Naive thymus-derived CD4-positive, alpha-beta T cell (primary cell): Measurements from ENCODE around the gene MED22. TPM values are rescaled to one million over a fixed set of nuclear protein-coding genes. Genes with fewer than 3 reads are reported as not detected.
"Not testable (repeated sequence)": the region's sequence is repeated elsewhere in the genome, so short reads cannot be mapped to it uniquely, and the experiment has no call there.

Experiments used
- ATAC-seq: fragments of 150-1000 bp; cut with Tn5 transposase; 2 replicates; pipeline ENCODE4 v1.10.0; 2021; ENCODE audit warnings: mild to moderate bottlenecking, moderate library complexity
- CTCF ChIA-PET: fragments of 350-600 bp; sonication (Branson Sonifier 250); formaldehyde crosslinking; loops from one replicate; lab custom pipeline; 2021; ENCODE audit warnings: antibody characterized with exemption; lab: Charles Lee
- POLR2A ChIA-PET: fragments of 350-600 bp; sonication (Branson Sonifier 250); formaldehyde crosslinking; loops from one replicate; lab custom pipeline; 2021; ENCODE audit warnings: antibody characterized with exemption, inconsistent platforms; lab: Charles Lee
- DNase-seq, 9 donors: peaks; one replicate each; pipeline versions ENCODE4 v3.0.0 to v3.0.0-alpha.2; 2020 to 2022; ENCODE audit warnings: mixed read lengths in 1 of 9
- H3K27ac ChIP-seq: one replicate; pipeline ENCODE4 v1.7.0; 2013; ENCODE audit warnings: mild to moderate bottlenecking, low read depth, low read length, moderate library complexity
- H3K27me3 ChIP-seq, 2 donors: one replicate each; pipeline ENCODE4 v1.7.0; 2013; ENCODE audit warnings: low read length in 2 of 2, mild to moderate bottlenecking in 2 of 2, moderate library complexity in 2 of 2; ENCODE audit not compliant: control insufficient read depth in 2 of 2, insufficient read depth in 2 of 2
- H3K36me3 ChIP-seq, 3 experiments: 1 replicate in 2 of 3; 2 replicates in 1 of 3; pipeline ENCODE4 v1.7.0; 2013; ENCODE audit warnings: low read length in 3 of 3, mild to moderate bottlenecking in 3 of 3, moderate library complexity in 1 of 3; ENCODE audit not compliant: insufficient read depth in 3 of 3, control insufficient read depth in 2 of 3
- H3K4me1 ChIP-seq, 2 donors: one replicate each; pipeline ENCODE4 v1.7.0; 2013; ENCODE audit warnings: low read length in 2 of 2, mild to moderate bottlenecking in 2 of 2, moderate library complexity in 1 of 2; ENCODE audit not compliant: control insufficient read depth in 2 of 2, insufficient read depth in 2 of 2
- H3K4me3 ChIP-seq: 2 replicates; pipeline ENCODE4 v1.7.0; 2013; ENCODE audit warnings: mild to moderate bottlenecking, low read length
- H3K9me3 ChIP-seq, 3 experiments: 1 replicate in 2 of 3; 2 replicates in 1 of 3; pipeline ENCODE4 v1.7.0; 2013; ENCODE audit warnings: low read length in 3 of 3; ENCODE audit not compliant: control insufficient read depth in 2 of 3
- H3K27ac Mint-ChIP-seq, 9 donors: one replicate each; pipeline ENCODE4 v1.8.0; 2020 to 2022; ENCODE audit warnings: mixed read lengths in 9 of 9, mild to moderate bottlenecking in 8 of 9, moderate library complexity in 5 of 9, inconsistent platforms in 2 of 9
- H3K27me3 Mint-ChIP-seq, 5 donors: one replicate each; pipeline ENCODE4 v1.8.0; 2021 to 2022; ENCODE audit warnings: mixed read lengths in 5 of 5, mild to moderate bottlenecking in 1 of 5
- H3K36me3 Mint-ChIP-seq, 5 donors: one replicate each; pipeline ENCODE4 v1.8.0; 2020 to 2022; ENCODE audit warnings: mixed read lengths in 5 of 5, mild to moderate bottlenecking in 3 of 5, inconsistent platforms in 1 of 5
- H3K4me1 Mint-ChIP-seq, 7 donors: one replicate each; pipeline ENCODE4 v1.8.0; 2020 to 2022; ENCODE audit warnings: mixed read lengths in 7 of 7, mild to moderate bottlenecking in 3 of 7, inconsistent platforms in 1 of 7
- H3K4me3 Mint-ChIP-seq, 10 donors: one replicate each; pipeline ENCODE4 v1.8.0; 2020 to 2022; ENCODE audit warnings: mild to moderate bottlenecking in 10 of 10, mixed read lengths in 10 of 10, moderate library complexity in 6 of 10, inconsistent platforms in 2 of 10
- H3K9me3 Mint-ChIP-seq, 11 donors: one replicate each; pipeline ENCODE4 v1.8.0; 2020 to 2022; ENCODE audit warnings: mixed read lengths in 11 of 11, mild to moderate bottlenecking in 4 of 11, inconsistent platforms in 1 of 11, moderate library complexity in 1 of 11
- intact Hi-C, 2 donors: fragments of 100-400 bp; cut with micrococcal nuclease; formaldehyde crosslinking; loops; one replicate each; pipeline ENCODE4 v1.15.1; 2023
- polyA plus RNA-seq, 2 donors: library from polyadenylated mRNA; unstranded; fragments of 300-500 nt; fragmentation: Illumina TruSeq; gene quantifications; one replicate each; pipeline ENCODE4 v1.2.3, GENCODE V29; 2021
- total RNA-seq, 6 experiments: library from RNA in 5 of 6; stranded (reverse) in 5 of 6; gene quantifications; 1 replicate in 5 of 6; 2 replicates in 1 of 6; pipeline ENCODE4 v1.2.3 and lab custom pipeline; 2021 to 2026

MED22 gene
- total and polyA plus RNA-seq, 7 experiments from 2014 or later: 13.5 to 44.6 (median 30.3) TPM

DNA sequence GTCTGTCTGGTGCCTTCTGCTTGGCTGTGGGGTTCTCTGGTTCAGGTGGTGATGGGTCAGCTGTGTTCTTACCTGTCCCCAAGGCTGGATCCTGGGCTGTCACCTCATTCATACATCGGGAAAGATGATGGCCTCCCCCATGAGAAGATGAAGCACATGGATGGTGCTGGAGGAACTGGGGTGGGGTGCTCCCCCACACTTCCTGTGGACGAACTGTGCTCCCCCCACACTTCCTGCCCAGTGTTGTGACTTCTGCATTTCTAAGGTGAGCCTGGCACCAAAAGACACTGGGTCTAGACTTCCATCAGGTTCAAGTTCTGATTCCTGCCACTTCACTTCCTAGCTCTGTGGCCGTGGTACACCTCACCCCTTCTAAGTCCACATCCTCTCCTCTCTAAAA is 7.7 kb downstream of the MED22 start:
- Mint-ChIP-seq H3K4me3 (peak overlapping the region in 4 of 10 donors; percentile 8 to 36 (median 19)), H3K9me3 (no peaks in the 10 kb centered on the region), H3K27ac (peak overlapping the region; percentile 6 to 85 (median 67)), H3K36me3 (peaks cover 0 to 23% (median 19%) of the 10 kb centered on the region in 5 donors), H3K4me1 (peaks cover 22 to 48% (median 35%) of the 10 kb centered on the region in 7 donors), H3K27me3 (no peaks in the 10 kb centered on the region)
- no peaks in the 10 kb centered on the region for H3K9me3 ChIP-seq
- no peak overlapping the region for H3K4me3 ChIP-seq
- POLR2A ChIA-PET: interaction anchor here (1.1 to 2.3 kb wide), 8 partner anchors 8 to 37 kb away, joined by 3 to 10 read pairs (median 4); partner anchors contain the start of genes MED22, RPL7A, SURF1 and SURF2
- ATAC-seq (no peak), DNase-seq (no peak)
- H3K27me3 ChIP-seq: no peaks in the 10 kb centered on the region
- intact Hi-C loops: loop anchor here in 1 of 2 donors (10.0 kb wide), 1 partner anchor 825 kb away; the partner anchor contains the start of gene RNU6ATAC
- CTCF ChIA-PET: no interaction called here
- H3K4me1 ChIP-seq: peaks cover 6 to 21% of the 10 kb centered on the region in 2 donors
- H3K36me3 ChIP-seq: peaks cover 0 to 59% (median 4%) of the 10 kb centered on the region in 3 experiments
- H3K27ac ChIP-seq: peak overlapping the region; percentile 27

DNA sequence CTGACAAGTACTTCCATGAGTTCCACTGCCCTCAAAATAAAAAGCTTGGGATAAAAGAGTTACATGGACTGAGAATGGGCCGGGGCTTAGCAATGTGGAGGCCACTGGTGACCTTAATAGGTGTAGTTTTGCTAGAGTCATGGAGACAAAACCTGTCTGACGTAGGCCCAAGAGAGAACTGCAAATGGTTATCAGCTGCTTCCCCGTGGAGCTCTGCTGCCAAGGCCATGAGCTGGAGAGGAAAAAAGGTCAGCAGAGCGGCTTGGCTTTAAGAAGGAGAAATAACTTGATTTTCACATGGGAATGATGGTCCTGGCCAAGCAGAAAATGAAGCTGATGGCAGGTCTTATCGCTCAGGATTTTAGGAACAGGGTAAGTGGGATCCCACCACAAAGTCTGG is 8.3 kb downstream of the MED22 start:
- Mint-ChIP-seq H3K27ac (peak overlapping the region in 8 of 9 donors; percentile 31 to 87 (median 57)), H3K36me3 (peaks cover 0 to 22% (median 19%) of the 10 kb centered on the region in 5 donors), H3K27me3 (no peaks in the 10 kb centered on the region), H3K9me3 (no peaks in the 10 kb centered on the region), H3K4me1 (peaks cover 22 to 54% (median 40%) of the 10 kb centered on the region in 7 donors), H3K4me3 (peak overlapping the region in 1 of 10 donors; percentile 9)
- no peak overlapping the region for H3K4me3 ChIP-seq
- H3K9me3 ChIP-seq: no peaks in the 10 kb centered on the region
- CTCF ChIA-PET: no interaction called here
- POLR2A ChIA-PET: interaction anchor here (1.1 to 2.3 kb wide), 8 partner anchors 9 to 37 kb away, joined by 3 to 10 read pairs (median 4); partner anchors contain the start of genes MED22, RPL7A, SURF1 and SURF2
- peaks cover 12 to 28% of the 10 kb centered on the region in 2 donors for H3K4me1 ChIP-seq
- ATAC-seq: no peak
- intact Hi-C loops: loop anchor here (5.0 to 10.0 kb wide), 4 partner anchors 138 to 825 kb away; partner anchors contain the start of genes GTF3C5 (in 1 of the 2), RNU6ATAC (in 1 of the 2) and SLC2A6 (in 1 of the 2)
- no peak for DNase-seq
- peak overlapping the region; percentile 27 for H3K27ac ChIP-seq
- peaks cover 0 to 53% (median 4%) of the 10 kb centered on the region in 3 experiments for H3K36me3 ChIP-seq
- H3K27me3 ChIP-seq: no peaks in the 10 kb centered on the region

DNA sequence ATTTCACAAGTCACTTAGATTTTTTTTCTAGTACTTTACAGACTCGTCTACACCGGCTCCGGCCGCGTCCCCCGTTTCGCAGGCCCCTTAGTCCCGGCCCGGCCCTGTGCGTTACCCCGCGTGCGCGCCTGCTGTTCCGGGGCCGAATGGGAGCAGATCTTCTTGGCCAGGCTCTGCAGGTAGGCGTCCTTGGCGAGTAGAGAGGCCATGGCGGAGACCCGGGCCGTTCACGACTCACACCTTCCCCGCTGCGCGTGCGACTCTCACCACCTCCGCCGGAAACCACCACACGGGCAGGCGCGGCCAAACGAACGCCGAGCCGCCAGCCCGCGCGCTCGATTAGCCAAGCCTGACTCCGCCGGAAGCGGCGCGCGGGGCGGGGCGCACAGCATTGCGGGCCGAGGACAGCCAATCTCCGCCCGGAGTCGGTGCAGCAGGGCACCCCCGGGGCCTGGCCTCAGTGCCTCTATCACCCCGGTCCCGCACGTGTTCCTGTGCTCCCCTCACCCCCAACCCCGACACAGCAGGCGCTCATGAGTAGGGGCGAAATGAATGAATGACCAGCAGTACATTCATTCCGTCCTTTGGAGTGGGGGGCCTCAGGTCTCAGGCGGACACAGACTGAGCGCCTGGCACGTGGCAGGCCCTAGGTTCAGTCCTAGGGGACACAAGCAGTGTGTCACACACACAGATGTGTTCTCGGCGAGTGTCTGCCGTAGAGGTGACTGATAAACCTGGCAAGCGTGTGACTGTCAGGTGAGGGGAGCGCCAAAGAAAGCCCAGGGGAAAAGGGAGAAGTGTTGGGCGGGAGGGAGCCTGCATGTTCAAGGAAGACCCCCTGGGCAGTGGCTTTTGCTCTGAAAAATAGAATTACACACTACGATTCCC is 11.8 kb downstream of the MED22 start, which contains the start of gene SURF6:
Gene SURF6, minus strand, starts transcription at position 265 of the 888 bp plus-strand sequence. Its CDS starts 56 bp downstream, at position 209.
- peaks cover 21 to 31% of the 10 kb centered on the region in 2 donors for H3K4me1 ChIP-seq
- H3K4me3 Mint-ChIP-seq: peak within 1 kb of the TSS; percentile 93 to 98 (median 96)
- H3K27ac ChIP-seq: peak within 1 kb of the TSS; percentile 82
- peaks cover 9 to 53% (median 10%) of the 10 kb centered on the region in 3 experiments for H3K36me3 ChIP-seq
- peak within 1 kb of the TSS; percentile 90 to 96 (median 94) for H3K27ac Mint-ChIP-seq
- H3K9me3 Mint-ChIP-seq: no peaks in the 10 kb centered on the region
- H3K4me3 ChIP-seq: peak within 1 kb of the TSS; percentile 92
- no peaks in the 10 kb centered on the region for H3K27me3 Mint-ChIP-seq
- peaks cover 22 to 59% (median 38%) of the 10 kb centered on the region in 7 donors for H3K4me1 Mint-ChIP-seq
- no peaks in the 10 kb centered on the region for H3K9me3 ChIP-seq
- CTCF ChIA-PET: interaction anchor here (0.7 kb wide), 1 partner anchor 38 kb away, joined by 3 read pairs; no protein-coding TSS in a partner anchor
- peaks cover 0 to 34% (median 18%) of the 10 kb centered on the region in 5 donors for H3K36me3 Mint-ChIP-seq
- intact Hi-C loops: loop anchor here (1.0 to 5.0 kb wide), 10 partner anchors 12 to 1095 kb away; partner anchors contain the start of genes MED22 (in 2 of the 2), RPL7A (in 2 of the 2), STKLD1 (in 2 of the 2) and SURF1 (in 2 of the 2)
- no peaks in the 10 kb centered on the region for H3K27me3 ChIP-seq
- DNase-seq (peak; percentile 90 to 96 (median 93)), ATAC-seq (peak; percentile 98)
- POLR2A ChIA-PET: interaction anchor here (0.6 to 1.4 kb wide), 2 partner anchors 21 to 36 kb away, joined by 3 read pairs; no protein-coding TSS in a partner anchor

DNA sequence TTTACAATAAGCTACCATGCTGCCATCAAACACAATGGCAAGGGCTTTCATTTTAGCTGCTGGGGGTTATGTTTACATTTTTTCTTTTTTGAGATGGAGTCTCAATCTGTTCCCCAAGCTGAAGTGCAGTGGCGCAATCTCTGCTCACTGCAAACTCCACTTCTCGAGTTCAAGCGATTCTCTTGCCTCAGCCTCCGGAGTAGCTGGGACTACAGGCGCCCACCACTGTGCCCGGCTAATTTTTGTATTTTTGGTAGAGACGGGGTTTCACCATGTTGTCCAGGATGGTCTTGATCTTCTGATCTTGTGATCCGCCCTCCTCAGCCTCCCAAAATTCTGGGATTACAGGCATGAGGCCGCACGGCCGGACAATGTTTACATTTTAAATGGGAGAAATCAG is 13.0 kb downstream of the MED22 start:
- Mint-ChIP-seq H3K27ac (peak overlapping the region in 7 of 9 donors; percentile 18 to 95 (median 94)), H3K4me1 (peaks cover 10 to 51% (median 30%) of the 10 kb centered on the region in 7 donors), H3K36me3 (peaks cover 0 to 30% (median 17%) of the 10 kb centered on the region in 5 donors), H3K4me3 (peak overlapping the region; percentile 93 to 98 (median 96))
- H3K9me3 ChIP-seq, DNase-seq, ATAC-seq, H3K27me3 ChIP-seq, H3K9me3 Mint-ChIP-seq, H3K27me3 Mint-ChIP-seq: not testable (repeated sequence)
- ChIA-PET POLR2A (interaction anchor here (0.7 to 1.8 kb wide), 6 partner anchors 13 to 1883 kb away, joined by 3 to 12 read pairs (median 4); partner anchors contain the start of genes GTF3C5, MED22 and RPL7A), CTCF (interaction anchor here (0.6 kb wide), 1 partner anchor 658 kb away, joined by 5 read pairs; no protein-coding TSS in a partner anchor)
- Histone ChIP-seq H3K27ac (peak overlapping the region; percentile 82), H3K4me3 (peak overlapping the region; percentile 92), H3K4me1 (peaks cover 21% of the 10 kb centered on the region in 2 donors), H3K36me3 (peaks cover 9 to 53% (median 10%) of the 10 kb centered on the region in 3 experiments)
- intact Hi-C loops: loop anchor here (5.0 kb wide), 3 partner anchors 142 to 303 kb away; partner anchors contain the start of genes GTF3C5 (in 1 of the 2) and SLC2A6 (in 1 of the 2)

DNA sequence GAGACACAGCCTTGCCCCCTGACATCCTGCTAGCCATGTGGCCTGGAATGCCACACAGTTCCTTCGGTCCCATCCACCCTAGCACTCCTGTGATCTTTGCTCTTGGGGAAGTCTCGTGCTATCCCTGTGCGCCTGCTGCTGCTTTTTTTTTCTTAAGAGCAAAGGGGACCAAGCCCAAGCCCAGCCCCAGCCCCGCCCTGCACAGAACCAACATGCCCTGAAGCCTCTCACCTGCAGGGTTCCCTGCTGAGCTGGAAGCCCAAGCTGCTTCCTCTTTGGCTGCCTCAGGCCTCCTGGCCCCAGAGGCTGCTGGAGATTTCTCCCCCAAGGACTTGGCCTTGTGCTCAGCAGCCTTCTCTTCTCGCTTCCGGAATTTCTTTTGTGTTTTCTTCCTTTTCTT is 13.8 kb downstream of the MED22 start:
- Histone ChIP-seq H3K4me1 (peaks cover 20 to 21% of the 10 kb centered on the region in 2 donors), H3K4me3 (no peak overlapping the region), H3K9me3 (no peaks in the 10 kb centered on the region), H3K36me3 (peaks cover 9 to 48% (median 10%) of the 10 kb centered on the region in 3 experiments), H3K27ac (peak overlapping the region; percentile 37), H3K27me3 (no peaks in the 10 kb centered on the region)
- intact Hi-C loops: no loop called here
- peak overlapping the region in 6 of 9 donors; percentile 4 to 76 (median 24) for H3K27ac Mint-ChIP-seq
- peaks cover 4 to 49% (median 27%) of the 10 kb centered on the region in 7 donors for H3K4me1 Mint-ChIP-seq
- H3K4me3 Mint-ChIP-seq: peak overlapping the region in 5 of 10 donors; percentile 32 to 96 (median 79)
- no peaks in the 10 kb centered on the region for H3K9me3 Mint-ChIP-seq
- no peak for ATAC-seq
- H3K36me3 Mint-ChIP-seq: peaks cover 0 to 28% (median 10%) of the 10 kb centered on the region in 5 donors
- ChIA-PET CTCF (no interaction called here), POLR2A (interaction anchor here (1.3 to 1.9 kb wide), 5 partner anchors 14 to 304 kb away, joined by 4 to 12 read pairs (median 5); partner anchors contain the start of genes GTF3C5, MED22 and RPL7A)
- no peak for DNase-seq
- H3K27me3 Mint-ChIP-seq: no peaks in the 10 kb centered on the region
